ENCODE measurements around the gene MRTFB. TPM values are rescaled to one million over a fixed set of nuclear protein-coding genes. Genes with fewer than 3 reads are reported as not detected.

Gene MRTFB
- total RNA-seq, 4 donors from 2014 or later, result 43.6 to 197 (median 65.5) TPM

- H3K27ac ChIP-seq, result no peak overlapping the region
- H3K4me1 ChIP-seq, result no peaks in the 10 kb centered on the region
- H3K4me3 ChIP-seq, result no peak overlapping the region
- H3K36me3 ChIP-seq, result peaks cover 9% of the 10 kb centered on the region
- TF ChIP-seq CTCF (IDR thresholded peaks at IDR 0.05) (no peak), EP300 (IDR thresholded peaks at IDR 0.05) (no peak), POLR2AphosphoS5 (IDR thresholded peaks at IDR 0.05) (no peak), POLR2A (IDR thresholded peaks at IDR 0.05) (no peak)
- DNase-seq (ENCODE audit: low spot score in 2 of 2), result no peak
- 97% methylated on average over 5 of the region's 5 CpGs for WGBS
- no peaks in the 10 kb centered on the region for H3K27me3 ChIP-seq
- no peaks in the 10 kb centered on the region for H3K9me3 ChIP-seq
These were observed 64.6 kb downstream of the MRTFB start for GRCh38 chr16:14135704-14136103.

- DNase-seq (ENCODE audit: low spot score in 2 of 2), result no peak
- Histone ChIP-seq H3K4me1 (no peaks in the 10 kb centered on the region), H3K27me3 (no peaks in the 10 kb centered on the region), H3K4me3 (no peak overlapping the region), H3K27ac (no peak overlapping the region), H3K9me3 (no peaks in the 10 kb centered on the region), H3K36me3 (peaks cover 20% of the 10 kb centered on the region)
- 89% methylated on average over 1 of the region's 1 CpG for WGBS
- TF ChIP-seq POLR2AphosphoS5 (IDR thresholded peaks at IDR 0.05), result no peak
- TF ChIP-seq POLR2A (IDR thresholded peaks at IDR 0.05), result no peak
- TF ChIP-seq EP300 (IDR thresholded peaks at IDR 0.05), result no peak
- no peak for TF ChIP-seq CTCF (IDR thresholded peaks at IDR 0.05)
These were observed 68.8 kb downstream of the MRTFB start for GRCh38 chr16:14139872-14140271.

GRCh38 chr16:14140923-14141322 is 69.8 kb downstream of the MRTFB start:
- no peak overlapping the region for H3K27ac ChIP-seq
- 93% methylated on average over 5 of the region's 5 CpGs for WGBS
- H3K9me3 ChIP-seq, result no peaks in the 10 kb centered on the region
- peaks cover 18% of the 10 kb centered on the region for H3K36me3 ChIP-seq
- H3K27me3 ChIP-seq, result no peaks in the 10 kb centered on the region
- no peaks in the 10 kb centered on the region for H3K4me1 ChIP-seq
- H3K4me3 ChIP-seq, result no peak overlapping the region
- no peak for DNase-seq (ENCODE audit: low spot score in 2 of 2)
- TF ChIP-seq POLR2A (IDR thresholded peaks at IDR 0.05) (no peak), POLR2AphosphoS5 (IDR thresholded peaks at IDR 0.05) (no peak), EP300 (IDR thresholded peaks at IDR 0.05) (no peak), CTCF (IDR thresholded peaks at IDR 0.05) (no peak)

GRCh38 chr16:14146445-14146844 is 75.3 kb downstream of the MRTFB start:
- H3K4me1 ChIP-seq, result peaks cover 3% of the 10 kb centered on the region
- H3K4me3 ChIP-seq, result no peak overlapping the region
- DNase-seq (ENCODE audit: low spot score in 2 of 2), result no peak
- TF ChIP-seq POLR2A (IDR thresholded peaks at IDR 0.05), result no peak
- no peak for TF ChIP-seq POLR2AphosphoS5 (IDR thresholded peaks at IDR 0.05)
- TF ChIP-seq CTCF (IDR thresholded peaks at IDR 0.05), result no peak
- no peak for TF ChIP-seq EP300 (IDR thresholded peaks at IDR 0.05)
- no peak overlapping the region for H3K27ac ChIP-seq
- H3K36me3 ChIP-seq, result peaks cover 8% of the 10 kb centered on the region
- H3K27me3 ChIP-seq, result no peaks in the 10 kb centered on the region
- H3K9me3 ChIP-seq, result no peaks in the 10 kb centered on the region

DNA sequence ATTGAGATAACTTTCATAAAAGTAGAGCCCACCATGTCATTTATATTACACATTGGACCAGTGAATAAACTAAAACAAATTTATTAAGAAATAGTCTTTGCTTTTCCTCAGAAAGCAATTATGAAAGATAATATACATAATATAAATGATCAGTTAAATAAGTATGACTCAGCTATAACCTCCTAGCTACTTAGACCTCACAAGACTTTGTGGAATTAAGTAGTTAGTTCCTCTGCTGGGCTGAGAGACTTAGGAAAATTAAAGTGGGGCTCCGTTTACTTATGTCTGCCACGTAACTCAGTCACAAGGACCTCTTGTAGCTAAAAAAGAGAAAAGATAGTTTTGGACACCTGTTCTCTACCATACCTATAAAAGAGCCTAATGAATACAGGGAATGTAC is 76.9 kb downstream of the MRTFB start:
- Histone ChIP-seq H3K4me1 (peaks cover 3% of the 10 kb centered on the region), H3K4me3 (no peak overlapping the region), H3K27me3 (no peaks in the 10 kb centered on the region), H3K36me3 (peaks cover 3% of the 10 kb centered on the region), H3K27ac (no peak overlapping the region), H3K9me3 (no peaks in the 10 kb centered on the region)
- DNase-seq (ENCODE audit: low spot score in 2 of 2), result no peak
- no peak for TF ChIP-seq CTCF (IDR thresholded peaks at IDR 0.05)
- no peak for TF ChIP-seq POLR2A (IDR thresholded peaks at IDR 0.05)
- no peak for TF ChIP-seq EP300 (IDR thresholded peaks at IDR 0.05)
- TF ChIP-seq POLR2AphosphoS5 (IDR thresholded peaks at IDR 0.05), result no peak
- WGBS, result 93% methylated on average over 2 of the region's 2 CpGs

Measured in suprapubic skin (tissue), 4 donors.